CMK (cell line): ENCODE results near the gene SPON1.
"Not testable (repeated sequence)": the region's sequence is repeated elsewhere in the genome, so short reads cannot be mapped to it uniquely, and the experiment has no call there.

Experiments used
- DNase-seq: peaks from one replicate; pipeline ENCODE4 v3.0.0-alpha.2; 2010; ENCODE audit warnings: low read depth

SPON1 gene

DNA sequence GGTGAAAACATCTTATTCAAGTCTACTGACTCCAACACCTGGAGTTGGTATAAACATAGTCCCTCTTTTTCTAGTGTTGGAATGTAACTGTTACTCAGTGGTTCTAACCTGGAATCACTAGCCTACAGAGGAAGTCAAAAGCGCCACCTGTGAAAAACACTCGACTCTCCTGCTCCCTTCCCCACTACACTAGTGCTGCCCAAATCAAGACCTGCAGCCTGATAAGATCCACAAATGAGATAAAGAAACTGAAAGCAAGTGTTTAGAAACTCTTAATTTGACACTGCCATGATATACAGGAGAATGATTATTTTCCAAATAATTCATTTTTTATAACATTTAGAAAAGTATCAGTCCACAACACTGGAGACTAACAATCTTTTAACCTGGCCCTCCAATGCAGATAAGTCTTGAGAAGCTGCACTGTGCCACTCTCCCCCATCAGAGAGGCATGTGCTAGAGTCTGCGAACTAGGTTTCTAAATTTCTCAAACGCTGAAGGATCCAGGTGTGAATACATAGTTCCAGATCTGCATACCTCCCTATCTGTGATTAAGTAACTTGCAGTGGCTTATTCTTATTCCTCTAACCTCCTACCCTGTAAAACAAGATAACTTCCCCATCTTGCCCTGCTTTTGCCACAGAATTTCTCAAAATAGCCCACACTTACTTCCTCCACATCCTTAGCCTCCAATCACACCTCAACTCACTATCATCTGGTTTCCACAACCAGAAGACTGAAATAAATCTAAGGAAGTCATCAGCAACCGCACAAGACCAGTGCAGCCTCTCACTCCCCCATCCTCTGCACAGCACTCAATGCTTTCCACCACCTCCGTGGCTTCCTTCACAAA lies 308.4 kb downstream of the SPON1 start:
- DNase-seq = peak; percentile 53

DNA sequence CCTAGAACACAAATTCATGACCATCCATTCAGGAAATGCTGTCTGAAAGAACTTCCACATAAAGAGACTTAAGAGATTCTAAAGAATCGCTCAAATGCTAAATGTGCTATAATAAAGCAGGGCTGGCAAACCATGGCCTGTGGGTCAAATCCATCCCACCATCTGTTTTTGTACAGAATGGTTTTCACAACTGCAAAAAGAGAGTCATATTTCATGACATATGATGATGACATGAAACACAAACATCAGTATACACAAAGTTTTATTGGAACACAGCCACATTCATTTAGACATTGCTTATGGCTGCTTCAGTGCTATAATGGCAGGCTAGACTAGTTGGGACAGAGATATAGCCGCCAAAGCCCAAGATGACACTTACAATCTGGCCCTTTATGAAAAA lies 311.4 kb downstream of the SPON1 start:
- DNase-seq = no peak

DNA sequence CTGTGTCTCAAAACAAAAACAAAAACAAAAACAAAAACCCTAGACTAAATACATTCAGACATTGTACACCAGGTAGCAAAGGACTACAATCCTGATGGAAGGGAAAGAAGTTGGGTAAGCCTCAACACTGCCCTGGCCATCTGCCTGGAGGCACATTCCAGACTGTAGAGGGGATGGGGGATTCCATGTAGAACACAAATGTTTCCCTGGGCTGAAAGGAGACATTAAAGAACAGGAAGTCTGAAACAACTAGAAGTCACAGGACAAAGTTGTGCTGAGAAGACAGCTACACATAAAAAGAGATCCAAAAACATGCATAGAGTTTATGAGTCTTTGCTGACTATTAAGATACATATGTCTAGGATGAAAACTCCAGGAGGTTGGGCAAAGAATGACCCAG lies 312.6 kb downstream of the SPON1 start:
- DNase-seq = no peak

DNA sequence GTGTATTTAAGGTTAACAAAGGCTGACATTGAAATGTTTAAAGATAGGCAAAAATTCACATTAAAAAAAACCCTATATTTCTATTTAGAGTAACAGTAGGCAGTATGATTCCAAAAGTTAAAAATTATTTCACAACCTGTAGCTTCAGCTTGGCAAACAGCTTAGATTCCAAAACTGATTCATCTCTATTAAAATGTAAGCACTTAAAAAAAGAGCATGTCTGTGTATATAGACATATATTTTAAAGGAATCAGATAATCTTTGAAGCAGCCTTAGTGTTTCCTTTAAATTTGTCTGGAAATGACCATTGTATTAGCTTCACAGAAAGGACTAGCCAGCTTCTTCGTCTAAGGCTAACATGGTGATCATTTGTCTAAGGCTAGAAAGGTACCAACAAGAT lies 316.3 kb downstream of the SPON1 start:
- not testable (repeated sequence) for DNase-seq

DNA sequence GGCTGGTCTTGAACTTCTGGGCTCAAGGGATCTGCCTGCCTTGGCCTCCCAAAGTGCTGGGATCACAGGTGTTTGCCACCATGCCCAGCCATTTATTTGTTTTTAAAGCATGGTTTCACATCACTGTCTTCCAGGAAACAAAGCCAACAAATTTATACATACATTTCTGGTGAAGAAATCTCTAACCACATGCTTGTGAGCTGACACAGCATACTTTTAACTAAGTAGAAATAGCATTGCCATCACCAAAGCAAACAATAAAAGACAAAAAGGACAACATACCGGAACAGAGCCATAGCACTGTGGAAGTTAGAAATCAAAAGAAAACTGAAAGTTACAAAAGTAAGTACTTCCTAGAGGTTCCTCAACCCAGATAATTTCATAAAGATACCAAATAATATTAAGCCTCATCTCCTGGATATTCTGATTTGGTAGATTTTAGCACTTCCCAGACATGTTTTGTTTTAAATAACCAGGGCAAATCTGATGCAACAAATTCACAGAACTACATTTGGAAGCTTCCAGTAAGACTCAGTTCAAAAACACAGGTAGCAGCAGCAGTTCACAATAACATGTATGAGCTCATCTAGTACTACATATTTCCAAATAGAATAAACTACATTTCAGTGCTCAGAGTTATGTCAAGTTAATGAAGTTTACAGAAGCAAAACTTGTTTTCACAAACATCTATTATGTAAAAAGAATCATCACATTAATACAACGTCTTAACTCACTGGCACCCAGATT lies 325.8 kb downstream of the SPON1 start:
- DNase-seq = no peak

DNA sequence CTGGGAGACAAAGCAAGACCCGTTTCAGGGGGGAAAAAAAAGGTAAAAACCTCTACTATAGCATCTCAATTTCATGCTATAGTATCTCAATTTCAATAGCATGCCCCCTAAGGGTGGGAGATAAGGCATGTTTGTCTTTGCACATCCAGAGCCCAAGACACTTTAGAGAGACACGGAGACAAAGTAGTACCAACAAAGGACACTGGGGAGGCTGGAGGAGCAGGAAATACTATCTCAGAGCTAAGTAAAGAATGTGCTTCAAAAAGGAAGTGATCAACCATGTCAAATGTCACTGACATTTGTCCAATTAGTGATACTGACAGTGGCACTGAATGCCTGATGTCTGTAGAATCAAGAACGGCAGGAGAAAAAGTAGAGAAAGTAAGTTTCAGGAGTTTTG lies 327.9 kb downstream of the SPON1 start:
- no peak for DNase-seq

DNA sequence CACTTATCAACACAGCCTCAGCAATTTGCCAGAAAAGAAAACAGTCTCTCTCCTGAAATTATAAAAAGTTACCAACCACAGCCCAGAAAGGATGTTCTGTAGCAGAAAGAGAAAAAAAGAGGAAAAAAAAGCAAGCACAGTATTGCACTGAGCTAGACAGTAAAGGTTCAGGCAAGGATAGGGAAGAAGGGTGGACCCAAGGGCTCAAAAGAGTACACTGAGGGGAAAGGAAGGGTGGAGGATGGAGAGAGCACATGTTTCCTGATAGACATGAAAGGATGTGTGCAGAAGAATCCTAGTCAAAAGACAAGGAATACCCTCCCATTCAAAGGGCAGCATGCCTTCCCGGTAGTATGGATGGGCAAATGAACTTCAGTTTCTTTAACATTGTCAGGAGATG lies 337.4 kb downstream of the SPON1 start:
- DNase-seq = no peak

DNA sequence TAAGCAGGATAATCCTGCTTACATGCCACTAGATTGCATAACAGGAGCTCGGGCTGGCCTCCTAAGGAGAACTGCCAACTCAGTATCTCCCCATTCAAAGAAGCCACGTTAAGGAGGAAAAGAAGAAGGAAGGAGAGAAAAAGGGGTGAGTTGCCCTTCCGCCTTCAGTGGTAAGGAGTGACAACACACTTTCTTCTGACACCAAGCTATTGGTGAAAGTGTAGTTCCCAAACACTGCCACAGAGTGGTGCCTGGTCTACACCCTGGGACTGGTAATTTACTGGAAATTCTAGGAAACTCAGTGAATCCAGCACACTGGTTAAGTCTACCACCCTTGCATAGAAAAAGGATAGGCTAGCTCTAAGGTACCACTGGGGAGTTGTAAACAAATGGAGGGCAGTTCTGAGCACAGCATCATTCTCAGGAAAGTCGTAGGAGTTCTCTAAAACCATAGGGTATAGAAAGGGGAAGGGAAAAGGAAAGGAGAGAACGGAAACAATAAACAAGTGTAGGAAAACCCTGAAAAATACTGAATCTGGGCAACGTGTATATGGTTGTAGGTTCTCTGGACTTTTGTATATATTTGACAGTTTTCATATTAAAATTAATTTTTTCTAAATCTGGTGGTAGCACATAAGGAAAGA lies 338.3 kb downstream of the SPON1 start:
- DNase-seq = peak; percentile 27

DNA sequence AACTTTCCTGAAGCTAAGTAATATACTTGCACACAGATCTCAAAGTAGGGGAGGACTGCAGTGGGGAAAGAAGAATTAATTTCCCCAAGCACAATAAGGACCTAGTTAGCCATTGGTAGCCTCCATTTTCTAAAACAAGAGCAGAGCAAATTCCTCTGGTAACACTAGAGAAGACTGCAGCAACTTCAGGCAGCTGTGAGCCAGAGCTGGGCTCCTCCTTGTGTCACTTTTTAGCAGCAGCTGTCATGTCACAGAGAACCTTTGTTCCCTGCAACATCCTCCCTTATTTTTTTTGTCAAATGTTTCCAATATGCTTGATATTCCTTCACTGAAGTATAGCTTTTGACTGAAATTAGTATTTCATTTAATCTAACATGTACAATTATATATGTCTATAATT lies 342.1 kb downstream of the SPON1 start:
- DNase-seq = no peak

DNA sequence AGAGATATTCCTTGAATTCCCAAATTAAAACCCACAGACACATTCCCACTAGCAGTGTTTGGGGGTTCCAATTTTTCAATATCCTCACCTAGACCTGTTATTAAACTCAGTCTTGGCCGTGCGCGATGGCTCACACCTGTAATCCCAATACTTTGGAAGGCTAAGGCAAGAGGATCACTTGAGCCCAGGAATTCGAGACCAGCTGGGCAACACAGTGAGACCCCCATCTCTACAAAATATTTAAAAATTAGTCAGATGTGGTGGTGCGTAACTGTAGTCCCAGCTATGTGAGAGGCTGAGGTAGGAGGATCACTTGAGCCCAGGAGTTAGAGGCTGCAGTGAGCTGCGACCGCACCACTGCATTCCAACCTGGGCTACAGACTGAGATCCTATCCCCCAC lies 343.1 kb downstream of the SPON1 start:
- DNase-seq = no peak

DNA sequence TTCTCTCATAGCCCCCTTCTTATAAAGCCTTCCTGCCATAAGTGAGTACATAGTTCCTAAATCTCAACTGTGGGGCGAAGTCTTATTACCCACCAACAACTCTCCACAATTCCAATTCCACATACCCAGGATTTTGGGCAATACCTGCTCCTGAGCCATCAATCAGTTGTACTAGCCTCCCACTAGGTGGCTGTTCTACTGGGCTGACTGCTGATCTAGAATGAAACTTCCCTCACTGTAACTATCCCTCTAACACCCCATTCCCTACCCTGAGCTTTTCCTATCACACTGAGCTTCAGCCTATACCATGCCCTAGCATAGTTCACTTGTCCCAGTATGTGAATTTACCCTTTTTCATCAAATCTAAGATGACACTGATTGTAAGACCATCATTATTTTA lies 344.0 kb downstream of the SPON1 start:
- no peak for DNase-seq

DNA sequence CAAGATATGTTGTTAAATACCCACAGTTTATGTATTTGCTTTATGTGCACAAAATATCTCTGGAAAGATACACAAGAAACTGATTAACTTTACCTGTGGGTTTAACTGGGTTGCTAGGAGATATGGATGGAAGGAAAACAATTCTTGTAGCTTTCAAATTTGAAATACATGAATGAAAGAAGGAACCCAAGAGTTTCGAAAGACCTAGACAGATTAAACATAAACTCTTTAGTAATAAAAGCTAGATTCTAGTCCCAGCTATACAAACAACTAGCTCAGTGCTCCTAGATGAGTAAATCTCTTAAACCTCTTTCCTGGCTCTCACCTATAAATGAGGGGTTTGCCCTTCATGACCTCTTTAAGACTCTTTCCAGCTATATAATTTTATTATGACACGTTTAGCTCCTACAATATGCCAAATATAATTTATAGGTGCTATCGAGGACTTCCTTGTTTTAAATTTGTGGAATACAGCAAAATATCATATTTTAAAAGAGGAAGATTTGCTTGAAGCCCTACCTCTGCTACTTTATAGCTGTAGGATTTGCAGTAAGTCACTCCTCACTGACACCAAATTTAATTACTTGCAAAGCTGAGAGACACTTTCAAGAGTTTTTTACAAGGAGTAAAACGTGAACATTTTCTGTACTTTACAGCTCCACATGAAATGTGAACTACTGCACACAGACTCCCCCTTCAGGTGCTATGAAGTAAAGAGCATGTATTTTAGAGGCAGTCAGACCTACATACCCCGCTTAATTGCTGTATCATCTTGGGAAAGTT lies 345.8 kb downstream of the SPON1 start:
- no peak for DNase-seq

DNA sequence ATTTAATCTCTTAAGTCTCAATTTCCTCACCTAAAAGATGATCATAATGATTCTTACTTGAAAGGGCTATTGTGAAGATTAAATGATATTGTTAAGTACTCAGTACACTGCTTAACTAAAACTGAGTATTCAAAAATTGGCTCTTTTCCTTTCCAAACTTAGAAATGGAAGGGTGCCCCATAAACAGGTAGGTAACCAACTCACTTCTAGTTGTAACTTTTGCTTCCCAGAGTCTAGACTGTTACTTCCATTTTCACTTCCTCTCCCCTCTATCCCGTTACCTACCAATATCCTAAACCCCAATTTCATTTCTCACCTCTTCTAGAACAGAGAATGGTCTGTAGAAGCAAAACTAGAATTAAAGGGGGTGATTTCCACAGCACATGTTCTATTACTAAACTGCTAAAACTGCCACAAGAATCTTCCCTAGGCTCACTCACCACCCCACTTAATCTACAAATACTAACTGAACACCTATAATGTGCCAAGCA lies 346.4 kb downstream of the SPON1 start:
- no peak for DNase-seq

DNA sequence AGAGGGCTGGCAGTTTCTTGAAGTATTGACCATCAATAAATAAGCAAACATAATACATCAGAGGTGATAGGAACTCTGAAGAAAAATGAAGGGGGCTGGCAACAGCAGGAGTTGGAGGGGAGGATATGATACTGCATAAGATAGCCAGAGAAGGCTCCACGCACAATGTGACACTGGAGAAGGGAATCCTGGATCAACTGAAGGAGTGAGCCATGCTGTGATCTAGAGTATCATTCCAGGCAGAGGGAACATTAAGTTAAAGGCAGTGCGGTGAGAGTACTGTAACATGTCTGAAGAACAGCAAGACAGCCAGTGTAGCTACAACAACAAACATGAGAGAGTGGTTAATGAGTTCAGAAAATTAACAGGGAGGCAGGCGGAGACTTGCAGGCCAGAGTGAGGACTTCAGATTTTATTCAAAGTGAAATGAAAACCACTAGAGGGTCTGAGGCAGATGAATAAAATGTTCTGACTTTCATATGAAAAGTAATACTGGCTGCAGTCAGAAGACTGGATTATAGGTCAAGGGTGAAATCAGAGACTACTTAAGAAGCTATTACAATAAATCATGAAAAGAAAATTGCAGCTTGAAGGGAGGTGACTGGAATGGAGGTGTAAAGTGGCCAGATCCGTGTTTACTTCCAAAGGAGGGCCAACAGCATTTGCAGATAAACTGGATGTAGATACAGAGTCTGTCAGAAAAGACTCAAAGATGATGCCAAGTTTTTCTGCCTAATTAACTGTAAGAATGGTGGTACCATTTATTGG lies 347.1 kb downstream of the SPON1 start:
- DNase-seq = no peak

DNA sequence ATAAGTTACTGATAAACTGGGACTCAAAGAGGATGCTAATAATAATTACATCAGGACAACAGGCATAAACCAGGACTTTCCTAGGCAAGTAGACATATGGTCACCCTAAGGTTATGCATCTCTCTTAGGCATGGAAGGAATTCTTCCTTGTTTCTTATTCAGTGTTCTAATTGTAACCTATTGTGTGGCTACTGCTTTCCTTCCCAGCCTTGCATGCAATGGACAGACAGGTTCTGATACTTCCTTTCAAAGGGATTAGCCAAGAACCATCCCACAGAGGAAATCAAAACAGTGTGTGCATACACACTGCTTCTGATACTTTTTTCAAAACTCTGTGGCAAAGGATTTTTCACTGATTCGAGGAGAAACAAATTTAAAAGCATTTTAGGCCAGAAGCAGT lies 348.2 kb downstream of the SPON1 start:
- no peak for DNase-seq

DNA sequence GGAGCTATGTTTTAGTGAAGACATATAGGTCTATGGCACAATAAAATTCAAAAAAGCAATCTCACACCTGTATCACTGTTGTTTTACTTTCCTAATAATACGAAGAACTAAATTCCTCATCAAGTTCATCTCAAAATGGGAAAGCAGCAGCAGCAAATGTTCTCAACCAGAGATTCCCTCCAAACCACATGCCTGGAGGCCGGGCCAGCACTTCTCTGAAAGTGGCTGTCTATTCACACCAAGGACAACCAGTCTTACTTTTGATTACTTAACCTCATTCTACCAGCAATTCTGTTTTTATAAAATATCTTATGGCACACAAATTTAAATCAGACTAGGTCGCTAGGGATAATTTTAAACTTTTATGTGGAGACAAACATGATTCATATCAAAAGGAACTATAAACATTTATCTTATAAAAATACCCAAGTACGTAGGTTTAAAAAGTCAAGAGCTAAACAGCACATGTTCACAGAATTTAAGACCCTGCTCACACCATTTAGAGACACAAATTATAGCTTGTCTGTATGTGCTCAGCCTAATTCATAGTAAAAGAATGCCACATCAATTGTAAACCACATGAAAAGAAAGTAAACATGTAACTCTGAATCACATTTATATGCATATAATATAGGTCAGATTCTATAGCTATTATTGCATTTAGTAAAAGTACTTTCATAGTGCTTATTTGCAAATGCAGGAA lies 350.4 kb downstream of the SPON1 start:
- DNase-seq = no peak

DNA sequence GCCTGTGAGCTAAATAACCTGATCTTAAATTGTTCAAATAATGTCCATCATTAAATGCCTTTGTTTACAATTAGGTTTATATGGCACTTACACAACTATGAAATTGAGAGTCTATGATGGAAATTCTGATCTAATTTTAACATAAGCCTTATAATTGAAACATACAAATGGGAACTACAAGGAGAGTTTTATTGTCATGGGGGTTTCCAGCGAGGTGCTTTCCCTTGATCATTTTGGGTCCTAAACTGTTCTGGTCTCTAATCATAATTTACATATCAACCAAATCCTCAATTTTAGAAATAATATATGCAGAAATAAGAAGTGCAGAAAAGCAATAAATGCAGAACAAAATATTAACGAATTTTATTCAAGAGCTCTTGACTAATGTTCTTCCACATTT lies 351.6 kb downstream of the SPON1 start:
- DNase-seq = no peak

DNA sequence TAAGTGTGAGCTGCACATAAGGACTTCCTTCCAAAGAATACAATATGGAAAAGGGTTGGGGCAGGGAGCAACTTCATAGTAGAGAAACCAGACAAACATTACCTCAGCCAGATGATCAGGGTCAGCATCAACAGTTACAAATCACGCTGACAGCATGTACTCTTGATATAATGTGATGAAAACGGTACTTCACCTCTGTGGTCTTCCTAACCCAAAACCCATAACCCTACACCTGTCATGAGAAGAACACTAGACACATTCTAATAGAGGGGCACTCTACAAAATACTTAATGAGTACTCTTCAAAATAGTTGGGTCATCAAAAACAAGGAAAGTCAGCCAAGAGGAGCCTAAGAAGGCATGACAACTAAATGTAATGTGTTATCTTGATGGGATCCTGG lies 352.6 kb downstream of the SPON1 start:
- no peak for DNase-seq
